Omental fat pad (tissue), 4 donors: ENCODE measurements around the gene USP36. TPM values are rescaled to one million over a fixed set of nuclear protein-coding genes. Genes with fewer than 3 reads are reported as not detected.
"Not testable (repeated sequence)": the region's sequence is repeated elsewhere in the genome, so short reads cannot be mapped to it uniquely, and the experiment has no call there.

Source experiments
- ATAC-seq: fragments of 150-250 bp; one replicate; pipeline ENCODE4 v1.9.1; 2016; ENCODE audit warnings: mild to moderate bottlenecking, moderate library complexity; ENCODE audit not compliant: low FRiP score
- DNase-seq: peaks from one replicate; pipeline ENCODE4 v3.0.0-alpha.2; 2019; ENCODE audit warnings: low spot score
- total RNA-seq, 4 donors: library from RNA; depleted of rRNA; stranded (reverse); fragments of >200 nt; gene quantifications; one replicate each; pipeline ENCODE4 v1.1.0, GENCODE V29; 2016
- TF ChIP-seq, protein P1 (sequence below), 3 donors: fragments of 450-650 bp; IDR thresholded peaks; one replicate each; pipeline ENCODE4 v1.5.1; 2016 to 2017; ENCODE audit warnings: antibody characterized with exemption in 3 of 3, mild to moderate bottlenecking in 3 of 3, moderate library complexity in 2 of 3

USP36 gene
- total RNA-seq, result 100 to 1,000 TPM in 2 of 4 donors, 10 to 100 TPM in 2; 32.5 to 162 (median 86.7) TPM

DNA sequence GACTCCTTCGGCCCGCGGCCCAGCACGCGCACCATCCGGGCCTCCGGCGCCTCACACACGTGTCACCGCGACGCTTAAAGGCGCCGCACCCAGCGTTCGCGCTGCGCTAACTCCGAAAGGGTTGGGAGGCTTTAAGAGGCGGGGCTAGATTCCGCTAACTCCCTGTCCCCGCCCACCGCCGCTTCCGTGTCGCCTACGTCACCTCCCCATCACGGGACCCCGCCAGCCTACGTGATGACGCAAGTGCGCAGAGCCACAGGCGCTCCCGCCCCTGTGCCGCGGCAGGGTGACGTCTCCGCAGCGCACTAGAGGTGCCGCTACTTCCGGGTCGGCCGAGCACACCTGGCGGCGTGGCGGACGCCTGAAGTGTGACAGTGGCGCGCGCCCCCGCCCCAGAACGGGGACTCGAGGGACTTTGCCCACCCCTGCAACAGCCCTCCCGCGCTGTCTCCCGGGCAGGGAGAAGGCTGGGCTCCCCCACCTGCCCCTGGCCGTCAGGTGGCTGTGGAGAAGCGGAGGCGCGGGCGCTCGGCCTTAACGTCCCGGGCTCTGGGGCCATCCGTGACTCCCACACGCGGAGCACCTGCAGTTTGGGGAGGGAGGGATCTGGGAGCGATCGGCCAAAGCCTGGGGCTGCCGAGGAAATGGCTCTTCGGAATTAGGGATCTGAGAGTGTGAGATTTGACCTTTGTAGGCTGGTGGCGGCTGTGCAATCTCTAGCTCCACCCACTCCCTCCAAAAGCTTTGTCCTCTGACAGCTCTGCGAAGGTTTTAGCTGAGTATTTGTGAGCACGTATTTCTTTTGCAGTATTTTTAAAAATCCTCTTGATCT lies at the start of gene USP36:
Gene USP36 (minus strand): TSS at position 35 of the 832 bp plus-strand sequence. CDS start 4,451 bp downstream, outside the sequence.
- TF ChIP-seq, protein P1, sequence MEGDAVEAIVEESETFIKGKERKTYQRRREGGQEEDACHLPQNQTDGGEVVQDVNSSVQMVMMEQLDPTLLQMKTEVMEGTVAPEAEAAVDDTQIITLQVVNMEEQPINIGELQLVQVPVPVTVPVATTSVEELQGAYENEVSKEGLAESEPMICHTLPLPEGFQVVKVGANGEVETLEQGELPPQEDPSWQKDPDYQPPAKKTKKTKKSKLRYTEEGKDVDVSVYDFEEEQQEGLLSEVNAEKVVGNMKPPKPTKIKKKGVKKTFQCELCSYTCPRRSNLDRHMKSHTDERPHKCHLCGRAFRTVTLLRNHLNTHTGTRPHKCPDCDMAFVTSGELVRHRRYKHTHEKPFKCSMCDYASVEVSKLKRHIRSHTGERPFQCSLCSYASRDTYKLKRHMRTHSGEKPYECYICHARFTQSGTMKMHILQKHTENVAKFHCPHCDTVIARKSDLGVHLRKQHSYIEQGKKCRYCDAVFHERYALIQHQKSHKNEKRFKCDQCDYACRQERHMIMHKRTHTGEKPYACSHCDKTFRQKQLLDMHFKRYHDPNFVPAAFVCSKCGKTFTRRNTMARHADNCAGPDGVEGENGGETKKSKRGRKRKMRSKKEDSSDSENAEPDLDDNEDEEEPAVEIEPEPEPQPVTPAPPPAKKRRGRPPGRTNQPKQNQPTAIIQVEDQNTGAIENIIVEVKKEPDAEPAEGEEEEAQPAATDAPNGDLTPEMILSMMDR (IDR thresholded peaks at IDR 0.05), result no peak
- DNase-seq, result peak; percentile 98
- peak; percentile 94 for ATAC-seq

DNA sequence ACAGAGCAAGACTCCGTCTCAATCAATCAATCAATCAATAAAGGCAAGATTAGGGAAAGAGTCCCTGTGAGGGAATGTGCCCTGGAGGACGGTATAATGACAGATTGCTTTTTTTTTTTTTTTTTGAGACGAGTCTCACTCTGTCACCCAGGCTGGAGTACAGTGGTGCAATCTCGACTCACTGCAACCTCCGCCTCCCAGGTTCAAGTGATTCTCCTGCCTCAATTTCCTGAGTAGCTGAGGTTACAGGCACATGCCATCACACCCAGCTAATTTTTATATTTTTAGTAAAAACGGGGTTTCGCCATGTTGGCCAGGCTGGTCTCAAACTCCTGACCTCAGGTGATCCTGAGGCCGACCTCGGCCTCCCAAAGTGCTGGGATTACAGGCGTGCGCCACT lies 49.5 kb upstream of the USP36 start:
- not testable (repeated sequence) for DNase-seq, ATAC-seq

DNA sequence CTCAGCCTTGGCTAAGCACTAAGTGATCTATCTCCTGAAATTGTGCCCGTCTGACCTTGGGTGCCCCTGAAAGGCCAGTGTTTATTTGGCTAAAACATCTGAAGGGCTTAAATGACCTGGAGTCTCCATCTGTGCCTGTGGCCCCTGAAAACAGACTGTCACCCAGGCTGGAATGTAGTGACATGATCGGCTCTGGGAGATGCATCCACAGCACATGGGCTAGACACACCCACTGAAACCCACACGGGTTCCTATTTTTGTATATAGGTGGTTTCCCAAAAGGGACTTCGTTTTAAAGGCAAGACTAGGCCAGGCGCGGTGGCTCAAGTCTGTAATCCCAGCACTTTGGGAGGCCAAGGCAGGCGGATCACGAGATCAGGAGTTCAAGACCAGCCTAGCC lies 48.9 kb upstream of the USP36 start:
- DNase-seq (no peak), ATAC-seq (no peak)
- TF ChIP-seq, protein P1 (IDR thresholded peaks at IDR 0.05), result no peak

DNA sequence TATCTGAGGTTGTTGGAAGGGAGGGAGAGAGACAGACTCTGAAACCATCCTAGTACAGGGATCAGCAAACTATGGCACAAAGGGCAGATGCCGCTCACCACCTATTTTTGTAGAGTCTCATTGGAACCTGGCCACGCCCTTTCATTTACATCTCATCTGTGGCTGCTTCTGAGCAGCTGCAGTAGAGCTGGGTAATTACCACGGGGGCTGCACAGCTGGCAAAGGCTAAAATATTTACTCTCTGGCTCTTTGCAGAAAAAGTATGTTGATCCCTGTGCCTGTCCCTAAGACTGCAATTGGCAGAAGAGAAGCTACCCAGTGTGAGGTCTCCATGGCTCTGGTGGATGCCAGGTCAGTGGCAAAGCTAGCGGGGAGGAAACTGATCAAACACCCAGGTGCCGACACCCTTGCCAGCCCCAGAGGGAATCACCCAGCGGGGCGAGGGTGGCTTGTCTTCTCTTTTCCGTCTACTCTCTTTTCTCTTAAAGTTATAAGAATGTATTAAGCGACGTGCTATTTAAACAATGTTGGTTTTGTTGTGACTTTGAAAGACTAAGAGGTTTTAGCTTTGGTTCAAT lies 48.4 kb upstream of the USP36 start:
- TF ChIP-seq, protein P1 (IDR thresholded peaks at IDR 0.05), result no peak
- ATAC-seq, result no peak
- DNase-seq, result no peak

DNA sequence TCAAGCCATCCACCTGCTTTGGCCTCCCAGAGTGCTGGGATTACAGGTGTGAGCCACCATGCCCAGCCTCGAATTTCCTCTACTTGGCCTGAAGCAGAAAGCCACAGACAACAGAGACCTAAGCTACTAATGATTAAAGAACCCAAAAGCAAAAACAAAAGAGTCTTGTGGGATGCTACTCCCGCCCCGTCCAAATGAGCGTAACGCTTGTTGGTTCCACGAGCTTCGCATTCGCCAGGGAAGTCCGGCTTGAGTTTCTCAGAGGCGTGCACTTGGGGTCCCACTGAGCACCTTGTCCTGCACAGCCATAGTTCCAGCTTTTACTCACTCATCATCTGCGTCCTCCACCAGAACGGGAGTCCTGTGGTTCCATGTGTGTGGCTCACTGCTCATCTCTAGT lies 46.3 kb upstream of the USP36 start:
- ATAC-seq, result no peak
- TF ChIP-seq, protein P1 (IDR thresholded peaks at IDR 0.05), result no peak
- DNase-seq, result no peak

DNA sequence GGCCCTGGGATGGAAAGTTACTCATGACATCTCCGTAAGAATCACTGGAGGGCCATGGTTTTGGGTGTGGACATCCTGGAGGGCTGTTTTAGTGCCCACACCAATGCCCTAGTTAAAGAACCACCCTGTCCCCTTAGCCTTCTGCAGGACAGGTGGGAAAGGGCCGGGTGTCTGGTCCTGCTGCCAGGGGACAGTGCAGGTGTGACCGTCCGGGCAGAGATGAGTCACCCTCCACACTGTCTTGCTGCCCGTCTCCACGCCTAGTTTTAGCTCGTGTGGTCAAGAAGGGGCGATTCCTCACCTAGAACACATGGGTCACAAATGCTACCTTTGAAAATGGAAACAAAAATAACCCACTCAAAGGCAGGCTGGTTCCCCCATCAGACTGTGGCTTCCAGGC lies 45.3 kb upstream of the USP36 start:
- TF ChIP-seq, protein P1 (IDR thresholded peaks at IDR 0.05), result no peak
- no peak for DNase-seq

DNA sequence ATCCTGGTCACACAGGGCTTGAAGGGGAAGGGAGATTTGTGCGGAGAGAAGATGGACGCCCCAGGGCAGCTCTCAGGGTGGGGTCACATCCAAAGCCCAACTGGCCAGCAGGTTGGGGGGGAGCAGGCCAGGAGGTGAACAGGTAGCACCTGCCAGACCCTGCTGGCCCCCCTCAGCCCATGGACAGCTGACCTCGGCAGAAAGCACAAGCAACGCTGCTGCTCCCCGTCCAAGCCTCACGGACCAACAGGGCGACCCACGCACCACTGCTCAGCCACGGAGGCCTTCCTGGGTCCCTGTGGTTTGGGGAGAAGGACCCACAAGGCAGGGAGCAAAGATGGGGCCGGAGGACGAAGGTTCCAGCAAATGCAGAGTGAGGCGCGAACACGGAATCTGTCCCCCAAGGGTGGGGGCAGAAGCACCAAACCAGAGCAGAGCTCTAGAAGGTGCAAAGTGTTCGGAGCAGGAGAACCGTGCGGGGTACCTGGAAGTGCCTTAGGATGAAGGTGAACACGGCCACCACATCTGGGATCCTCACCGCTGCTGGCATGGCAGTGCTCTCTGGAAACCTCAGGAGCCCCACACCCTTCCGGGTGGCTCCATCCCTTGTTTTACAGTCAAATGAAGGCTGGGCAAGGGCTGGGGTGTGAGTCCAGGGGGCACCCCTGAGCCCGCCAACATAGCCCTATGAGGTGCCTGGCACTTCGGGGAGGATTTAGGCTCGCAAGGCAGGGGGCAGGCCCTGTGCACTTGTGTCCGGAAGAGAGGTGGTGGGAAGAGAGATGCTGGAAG lies 44.5 kb upstream of the USP36 start:
- no peak for ATAC-seq
- TF ChIP-seq, protein P1 (IDR thresholded peaks at IDR 0.05), result no peak
- DNase-seq, result no peak

More for the DNA sequence above, 45.3 kb upstream of the USP36 start:
- no peak for ATAC-seq
